GM18505 (cell line): ENCODE results near the gene ZNF2.
A peak's percentile ranks its signal among the peaks of the same experiment; 100 is the strongest.
"Not testable (repeated sequence)": the region's sequence is repeated elsewhere in the genome, so short reads cannot be mapped to it uniquely, and the experiment has no call there.

Experiments used
- ATAC-seq: cut with Tn5 transposase; IDR thresholded peaks from one replicate; pipeline ENCODE4 v1.9.1; 2021; ENCODE audit not compliant: unreplicated experiment
- POLR2A ChIP-seq: IDR thresholded peaks from 4 replicates; pipeline ENCODE4 v1.6.1; 2011; ENCODE audit warnings: borderline replicate concordance; ENCODE audit not compliant: insufficient read depth, insufficient read length; ENCODE audit errors: extremely low read depth

The ZNF2 gene

DNA sequence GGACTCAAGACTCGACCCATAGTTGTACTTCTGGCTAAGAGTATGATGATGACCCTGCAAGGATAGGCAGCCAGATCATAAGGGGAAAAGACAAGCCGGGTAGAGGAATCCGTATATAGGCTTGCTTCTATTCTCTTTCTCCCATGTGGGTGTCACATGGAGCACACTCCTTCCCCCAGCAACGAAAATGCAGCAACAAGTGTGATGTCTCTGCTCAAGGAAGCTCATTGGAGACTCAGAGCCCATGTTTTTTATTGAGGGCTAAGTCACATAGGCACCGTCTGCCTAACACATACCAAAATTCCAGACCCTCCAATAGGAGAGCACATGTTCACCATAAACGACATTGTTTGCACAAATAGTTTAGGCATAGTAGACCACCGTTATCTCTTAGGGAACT lies 6.3 kb downstream of the ZNF2 start:
- no peak for TF ChIP-seq POLR2A
- no peak for ATAC-seq

GRCh38 chr2:95174031-95174542 lies 8.5 kb downstream of the ZNF2 start:
- TF ChIP-seq POLR2A: no peak
- ATAC-seq: no peak

DNA sequence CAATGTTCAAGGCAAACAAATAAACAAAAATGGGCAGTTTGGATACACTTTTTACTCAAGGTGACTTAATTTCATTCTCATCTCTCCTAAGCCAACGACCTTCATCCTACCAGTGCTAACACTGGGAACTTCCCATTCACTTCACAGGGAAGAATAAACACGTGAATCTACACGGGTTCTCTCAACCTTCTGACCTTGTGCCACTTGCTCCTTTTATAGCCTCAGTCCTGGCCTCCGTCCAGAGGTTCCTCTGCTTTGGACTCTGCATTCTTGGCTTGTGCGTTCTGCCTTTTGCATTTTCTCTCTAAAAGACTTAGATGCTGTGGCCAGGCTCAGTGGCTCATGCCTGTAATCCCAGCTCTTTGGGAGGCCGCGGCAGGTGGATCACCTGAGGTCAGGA lies 13.8 kb downstream of the ZNF2 start:
- TF ChIP-seq POLR2A: no peak
- ATAC-seq: no peak

DNA sequence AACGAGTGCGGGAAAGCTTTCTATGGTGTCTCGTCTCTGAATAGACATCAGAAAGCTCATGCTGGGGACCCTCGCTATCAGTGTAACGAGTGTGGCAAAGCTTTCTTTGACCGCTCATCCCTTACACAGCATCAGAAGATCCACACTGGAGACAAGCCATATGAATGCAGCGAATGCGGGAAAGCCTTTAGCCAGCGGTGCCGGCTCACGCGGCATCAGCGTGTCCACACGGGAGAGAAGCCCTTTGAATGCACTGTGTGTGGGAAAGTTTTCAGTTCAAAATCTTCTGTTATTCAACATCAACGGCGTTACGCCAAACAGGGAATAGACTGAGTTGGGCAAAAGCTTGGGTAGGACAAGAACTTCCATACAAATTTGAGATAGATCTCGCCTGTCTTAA lies 16.2 kb downstream of the ZNF2 start:
- ATAC-seq: no peak
- no peak for TF ChIP-seq POLR2A

DNA sequence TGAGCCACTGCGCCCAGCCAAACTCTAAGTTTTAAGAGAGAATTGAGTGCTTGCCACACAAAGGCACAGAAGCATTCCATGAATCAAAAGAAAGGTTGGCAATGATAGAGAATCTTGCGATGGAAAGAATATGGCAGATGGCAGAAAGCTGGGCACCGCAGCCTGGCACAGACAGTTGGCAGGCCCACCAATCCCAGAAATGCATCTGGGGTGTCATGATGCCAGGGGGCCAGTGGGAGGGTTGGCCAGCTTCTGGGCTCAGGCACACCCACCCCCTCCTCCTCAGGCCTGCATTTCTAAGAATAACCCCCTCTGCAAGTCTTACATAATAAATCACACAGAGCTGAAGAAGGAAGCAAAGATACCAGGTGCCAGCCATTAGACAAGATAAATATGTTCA lies 19.6 kb downstream of the ZNF2 start:
- ATAC-seq: no peak
- no peak for TF ChIP-seq POLR2A

GRCh38 chr2:95185973-95186372 lies 20.4 kb downstream of the ZNF2 start:
- no peak for ATAC-seq
- no peak for TF ChIP-seq POLR2A

- not testable (repeated sequence) for ATAC-seq
These were observed 27.3 kb downstream of the ZNF2 start for GRCh38 chr2:95192956-95193355.

DNA sequence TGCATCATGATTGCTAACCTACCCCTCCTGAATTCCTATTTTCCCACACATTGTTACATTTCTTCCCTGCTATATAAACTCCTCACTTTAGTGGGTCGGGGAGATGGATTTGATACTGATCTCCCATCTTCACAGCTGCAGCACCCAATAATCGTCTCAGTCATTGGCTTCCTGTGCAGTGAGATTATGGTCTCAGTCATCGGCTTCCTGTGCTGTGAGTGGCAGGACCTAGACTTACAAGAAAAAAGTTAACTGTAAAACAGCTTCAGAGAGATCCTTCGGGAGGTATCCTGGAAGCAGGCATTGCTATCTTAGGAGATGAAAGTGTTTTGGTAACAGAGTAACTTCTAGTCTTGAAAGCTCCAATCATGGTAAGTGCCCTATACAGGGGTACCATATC lies 38.3 kb downstream of the ZNF2 start:
- ATAC-seq: no peak
- no peak for TF ChIP-seq POLR2A

GRCh38 chr2:95204396-95204795 lies 38.8 kb downstream of the ZNF2 start:
- no peak for TF ChIP-seq POLR2A
- ATAC-seq: no peak

DNA sequence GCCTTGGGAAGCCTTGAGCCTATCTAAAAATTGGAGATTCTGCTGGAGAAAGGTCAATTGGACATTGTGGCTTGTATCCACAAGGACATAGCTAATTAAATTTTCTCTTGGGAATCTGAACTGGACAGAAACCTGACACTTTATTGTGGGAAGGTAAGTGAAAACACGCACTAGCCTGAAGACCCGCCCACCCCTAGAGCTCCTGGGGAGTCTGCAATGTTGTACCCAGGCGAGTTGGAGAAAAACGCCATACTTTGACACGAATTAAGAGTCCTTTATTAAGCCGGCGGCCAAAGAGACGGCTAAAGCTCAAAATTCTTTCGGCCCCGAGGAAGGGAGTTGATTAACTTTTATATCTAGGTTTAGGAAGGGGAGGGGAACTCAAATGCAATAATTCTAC lies 40.5 kb downstream of the ZNF2 start:
- TF ChIP-seq POLR2A: no peak

DNA sequence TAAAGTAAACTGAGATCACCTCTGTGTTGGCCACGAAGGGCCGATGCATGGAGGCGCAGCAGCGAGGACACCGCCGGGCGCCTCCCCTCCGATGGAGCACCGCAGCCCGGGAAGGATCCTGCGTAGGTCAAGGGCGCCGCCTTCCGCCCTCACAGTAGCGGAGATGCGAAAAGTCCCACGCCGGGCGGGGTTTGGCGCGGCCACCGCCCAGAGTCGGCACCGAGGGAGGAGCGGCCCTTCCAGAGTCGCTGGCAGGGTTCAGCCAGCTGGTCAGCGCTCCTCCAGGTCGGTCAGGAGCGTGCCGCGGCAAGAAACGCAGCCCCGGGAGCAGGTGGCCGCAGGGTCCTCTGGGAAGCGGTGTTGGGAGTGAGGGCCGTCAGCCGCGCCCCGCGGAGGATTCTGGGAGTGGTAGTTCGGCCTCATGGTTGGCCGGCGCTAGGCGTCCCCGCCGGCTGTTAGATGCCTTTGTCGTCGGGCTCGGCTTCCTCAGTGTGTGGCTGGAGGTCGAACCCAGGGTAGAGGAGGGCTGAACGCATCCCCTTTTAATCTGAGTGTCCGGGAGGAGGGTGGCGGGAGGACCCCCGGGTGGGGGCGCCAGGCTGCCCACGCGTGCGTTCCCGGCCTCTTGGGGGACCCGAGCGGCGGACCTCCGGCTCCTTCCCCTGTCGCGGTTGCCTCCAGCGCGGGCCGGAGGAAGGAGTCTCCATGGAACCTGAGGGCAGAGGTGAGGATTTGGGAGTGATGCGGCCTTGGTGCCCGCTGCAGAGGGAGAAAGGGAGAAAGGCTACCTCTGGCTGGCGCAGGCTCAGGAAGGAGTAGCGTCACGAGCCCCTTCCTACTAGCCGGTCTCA lies 41.7 kb downstream of the ZNF2 start, which contains the start of gene ZNF892:
ZNF892 (plus strand) TSS at position 411 of the 851 bp plus-strand sequence; CDS start at position 706, 295 bp downstream.
- peak; percentile 62 for TF ChIP-seq POLR2A
- ATAC-seq: peak; percentile 97

More for the DNA sequence above, 40.5 kb downstream of the ZNF2 start:
- ATAC-seq: no peak

DNA sequence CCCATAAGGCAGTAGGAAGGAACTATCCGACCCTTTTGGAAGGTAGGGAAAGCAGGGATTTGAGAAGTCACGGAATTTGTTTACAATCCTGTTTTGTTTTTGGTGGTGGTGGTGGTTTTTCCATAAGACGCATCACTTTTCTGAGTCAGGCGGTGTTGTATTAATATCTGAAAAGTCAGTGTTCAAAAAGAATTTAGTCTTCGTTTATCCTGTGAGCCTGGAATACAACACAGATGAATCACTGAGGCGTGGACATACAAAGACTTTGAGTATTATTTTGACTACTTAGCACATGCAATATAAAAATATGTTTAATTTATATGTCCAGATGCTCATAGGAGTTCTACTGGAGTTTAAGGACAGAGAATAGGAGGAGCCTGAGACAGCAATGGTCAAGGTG lies 42.5 kb downstream of the ZNF2 start:
- TF ChIP-seq POLR2A: no peak
- ATAC-seq: no peak

- no peak for TF ChIP-seq POLR2A
- ATAC-seq: no peak
These were observed 49.5 kb downstream of the ZNF2 start for GRCh38 chr2:95215018-95215612.

DNA sequence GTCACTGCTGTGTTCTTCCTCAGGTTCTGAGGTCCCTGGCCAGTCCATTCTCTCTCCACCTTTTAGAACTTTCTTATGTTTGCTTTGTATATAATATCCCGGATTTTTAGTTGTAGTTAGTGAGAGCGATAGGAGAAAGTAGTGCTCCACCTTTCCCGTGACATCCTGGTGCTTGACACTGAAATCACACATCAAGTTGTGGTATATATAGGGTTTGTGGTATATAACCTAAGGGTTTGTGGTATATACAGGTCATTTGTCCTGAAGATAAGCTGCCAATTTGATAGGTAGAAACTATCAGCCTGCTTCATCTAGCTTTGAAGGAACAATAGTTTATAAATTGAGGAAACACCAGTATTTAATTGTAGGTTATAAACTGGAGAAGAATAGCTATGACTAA lies 54.8 kb downstream of the ZNF2 start:
- no peak for ATAC-seq
- TF ChIP-seq POLR2A: no peak
